GM12875 (cell line): ENCODE measurements around the gene CMIP.

Experiments used
- H3K4me3 ChIP-seq: one replicate; pipeline ENCODE4 v1.5.1; 2011; ENCODE audit warnings: low read depth, low read length, control low read depth
- CTCF ChIP-seq: IDR thresholded peaks from 2 replicates; pipeline ENCODE4 v1.5.1; 2011; ENCODE audit warnings: low read depth, mild to moderate bottlenecking, control low read depth, inconsistent platforms, low read length, moderate library complexity, borderline replicate concordance; ENCODE audit not compliant: insufficient read depth

Gene CMIP

GRCh38 chr16:81553814-81554675 is 109.4 kb downstream of the CMIP start:
- no peak overlapping the region for H3K4me3 ChIP-seq
- TF ChIP-seq CTCF: no peak

GRCh38 chr16:81554979-81555378 is 110.4 kb downstream of the CMIP start:
- no peak for TF ChIP-seq CTCF
- no peak overlapping the region for H3K4me3 ChIP-seq

- H3K4me3 ChIP-seq: no peak overlapping the region
- TF ChIP-seq CTCF: no peak
These were observed 111.1 kb downstream of the CMIP start for GRCh38 chr16:81555660-81556059.

- no peak overlapping the region for H3K4me3 ChIP-seq
- TF ChIP-seq CTCF: no peak
These were observed 112.2 kb downstream of the CMIP start for GRCh38 chr16:81556715-81557284.

DNA sequence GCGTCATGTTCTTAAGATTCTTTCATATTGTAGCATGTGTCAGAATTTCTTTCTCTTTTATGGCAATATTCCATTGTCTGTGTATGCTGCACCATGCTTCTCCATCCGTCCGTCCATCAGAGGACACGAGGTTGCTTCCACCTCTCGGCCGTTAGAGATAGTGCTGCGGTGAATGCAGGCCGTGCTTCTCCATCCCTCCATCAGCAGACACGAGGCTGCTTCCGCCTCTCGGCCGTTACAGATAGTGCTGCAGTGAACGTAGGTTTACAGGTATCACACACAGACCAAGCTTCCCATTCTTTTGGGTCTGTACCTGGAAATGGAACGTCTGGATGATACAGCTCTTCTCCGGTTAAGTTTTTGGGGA is 113.5 kb downstream of the CMIP start:
- H3K4me3 ChIP-seq: no peak overlapping the region
- TF ChIP-seq CTCF: no peak

GRCh38 chr16:81558444-81559175 is 114.0 kb downstream of the CMIP start:
- TF ChIP-seq CTCF: no peak
- H3K4me3 ChIP-seq: no peak overlapping the region
